Hippocampal formation (tissue), 2 donors: ENCODE results near the gene AGPS.
"Not testable (repeated sequence)": the region's sequence is repeated elsewhere in the genome, so short reads cannot be mapped to it uniquely, and the experiment has no call there.

Experiments used
- DNase-seq, 2 donors: peaks; one replicate each; lab custom pipeline; 2025; lab: John Stamatoyannopoulos, UW

AGPS gene

DNA sequence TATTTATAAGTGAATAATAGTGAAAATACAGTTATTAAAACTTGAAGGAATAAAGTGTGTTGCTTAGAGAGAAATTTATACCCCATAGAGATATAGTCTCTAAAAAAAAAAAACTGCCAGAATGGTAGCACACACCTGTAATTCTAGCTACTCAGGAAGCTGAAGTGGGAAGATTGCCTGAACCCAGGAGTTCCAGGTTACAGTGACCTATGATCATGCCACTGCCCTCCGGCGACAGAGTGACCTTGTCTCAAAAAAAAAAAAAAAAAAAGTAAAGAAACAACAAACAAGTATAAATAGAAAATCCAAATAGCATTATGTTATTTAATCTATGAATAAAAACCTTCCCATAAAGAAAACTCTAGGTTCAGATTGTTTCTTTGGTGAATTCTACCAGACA lies 7.4 kb upstream of the AGPS start:
- DNase-seq, result no peak

DNA sequence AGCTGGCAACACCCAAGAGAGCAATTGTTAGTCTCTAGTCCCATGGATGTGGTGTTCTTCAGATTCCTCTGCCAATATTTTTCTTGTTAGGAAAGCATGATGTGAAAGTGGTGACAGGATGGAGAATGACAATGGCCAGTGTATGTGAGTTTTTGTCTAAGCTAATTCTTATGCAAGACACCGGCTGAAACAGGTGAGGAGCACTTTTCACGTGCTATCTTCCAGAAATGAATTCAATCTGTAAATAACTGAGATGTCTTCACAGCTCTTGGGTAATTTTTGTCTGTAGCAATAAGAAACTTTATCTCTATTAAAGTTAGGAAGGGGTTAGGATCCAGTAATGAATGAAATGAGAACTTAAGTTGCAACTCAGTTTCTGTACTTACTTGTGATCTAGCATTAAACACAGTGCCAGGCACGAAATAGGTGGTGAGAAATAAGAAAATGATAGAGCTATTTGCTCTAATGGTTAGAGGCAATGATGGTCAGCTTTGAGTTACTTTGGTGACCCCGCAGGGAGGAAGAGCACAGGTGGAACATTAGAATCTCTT lies 676 bp upstream of the AGPS start:
- DNase-seq, result no peak

DNA sequence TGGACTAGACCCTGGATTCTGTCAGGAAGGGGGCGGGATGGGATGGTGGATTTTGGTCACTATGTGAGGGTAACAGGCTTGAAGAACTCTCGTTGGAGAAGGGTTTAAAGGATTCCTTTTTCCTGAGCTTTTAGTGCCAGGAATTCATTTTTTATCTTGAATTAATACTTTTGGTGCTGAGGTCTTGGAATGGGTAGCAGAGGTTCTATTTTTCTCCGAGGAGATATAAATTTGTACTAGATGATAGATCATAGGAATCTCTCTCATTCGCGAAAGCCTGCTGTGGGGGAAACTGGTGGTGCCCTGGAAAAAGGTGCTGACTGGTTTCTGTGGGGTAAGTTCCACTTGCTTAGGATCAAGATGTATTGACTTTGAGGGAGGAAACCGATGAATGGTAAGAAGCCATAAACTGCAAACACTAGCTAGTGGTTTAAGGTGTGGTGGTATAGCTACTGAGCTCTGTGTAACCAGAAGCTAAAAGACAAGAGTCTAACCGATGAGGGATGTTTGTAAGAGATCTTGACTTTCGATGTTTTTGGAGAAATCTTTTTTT lies 706 bp downstream of the AGPS start:
- no peak for DNase-seq

DNA sequence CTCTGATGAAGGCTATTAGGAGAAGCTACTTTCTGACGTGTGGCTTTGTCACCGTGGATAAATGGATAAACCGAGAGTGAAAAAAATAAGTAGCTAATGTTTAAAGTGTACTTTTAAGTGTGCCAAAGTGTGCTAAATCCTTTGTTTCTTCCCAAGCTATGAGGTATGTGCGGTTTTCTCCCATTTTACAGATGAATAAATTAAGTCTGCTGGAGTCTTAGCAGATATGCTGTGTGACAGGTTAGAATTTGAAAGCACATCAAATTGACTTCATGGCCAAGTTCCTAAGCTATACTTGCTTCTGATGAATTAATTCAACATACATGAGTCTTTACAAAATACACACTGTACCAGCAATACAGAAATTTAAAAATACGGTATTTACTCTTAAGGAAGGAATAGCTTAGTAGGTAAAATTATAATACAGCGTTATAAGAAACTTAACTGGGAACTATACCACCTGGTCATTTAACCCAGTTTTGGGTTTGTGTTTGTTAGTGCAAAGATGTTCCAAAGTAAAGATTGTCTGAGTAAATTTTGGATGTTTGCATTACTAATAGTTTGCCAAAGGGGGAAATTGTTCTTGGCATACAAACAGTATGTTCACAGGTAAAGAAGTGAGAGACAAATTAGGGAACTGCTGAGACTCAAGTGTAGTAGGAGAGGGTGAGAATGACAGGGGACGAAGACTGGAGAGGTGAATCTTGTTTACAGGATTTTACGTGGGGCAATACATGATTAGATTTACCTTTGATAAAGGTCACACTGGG lies 1.4 kb downstream of the AGPS start:
- no peak for DNase-seq

DNA sequence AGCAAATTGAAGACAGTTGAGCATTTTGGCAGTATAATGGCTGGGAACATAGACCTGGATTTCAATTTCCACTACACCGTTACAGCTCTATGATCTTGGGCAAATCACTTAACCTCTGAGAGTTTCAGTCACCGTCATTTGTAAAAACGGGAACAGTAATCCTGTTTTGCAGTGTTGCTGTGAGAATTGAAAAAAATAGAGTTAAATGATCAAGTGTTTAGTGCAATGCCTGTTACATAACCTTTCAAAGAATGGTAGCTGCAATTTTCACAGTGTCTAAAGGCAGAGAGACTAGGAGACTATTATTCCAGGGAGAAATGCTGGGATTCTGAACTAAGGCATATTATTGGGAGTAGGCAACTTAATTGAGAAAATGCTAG lies 2.0 kb downstream of the AGPS start:
- DNase-seq, result no peak

DNA sequence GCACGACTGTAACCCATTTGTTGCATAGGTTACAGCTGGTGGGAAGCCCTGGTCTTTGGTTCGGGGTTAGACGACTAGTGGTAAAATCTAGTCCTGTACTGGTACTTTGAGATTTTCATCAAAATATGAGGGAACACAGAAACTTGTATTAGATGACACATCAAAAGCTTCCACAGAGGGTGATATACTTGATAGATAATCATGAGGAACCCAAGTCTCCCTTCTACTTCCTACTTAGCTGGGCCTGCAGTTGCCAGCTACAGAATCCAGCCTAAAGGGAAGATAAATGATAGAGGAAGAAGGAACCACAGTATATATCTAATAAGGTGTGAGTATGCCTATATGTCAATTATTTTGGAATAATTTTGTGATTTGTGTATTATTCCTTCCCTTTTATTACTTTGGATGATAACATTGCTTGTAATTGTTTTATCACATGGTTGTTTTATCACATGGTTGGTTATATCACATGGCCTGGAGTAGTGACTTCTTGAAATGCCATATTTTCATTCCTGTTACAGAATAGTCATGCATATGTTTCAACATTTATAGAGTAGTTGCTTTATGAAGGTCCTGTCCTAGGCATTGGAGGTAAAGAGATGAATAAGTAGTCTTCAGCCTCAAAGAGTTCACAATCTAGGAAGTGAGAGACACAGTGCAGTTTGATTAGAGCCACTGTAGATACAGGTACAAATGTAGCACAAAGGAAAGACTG lies 2.9 kb downstream of the AGPS start:
- DNase-seq, result no peak

DNA sequence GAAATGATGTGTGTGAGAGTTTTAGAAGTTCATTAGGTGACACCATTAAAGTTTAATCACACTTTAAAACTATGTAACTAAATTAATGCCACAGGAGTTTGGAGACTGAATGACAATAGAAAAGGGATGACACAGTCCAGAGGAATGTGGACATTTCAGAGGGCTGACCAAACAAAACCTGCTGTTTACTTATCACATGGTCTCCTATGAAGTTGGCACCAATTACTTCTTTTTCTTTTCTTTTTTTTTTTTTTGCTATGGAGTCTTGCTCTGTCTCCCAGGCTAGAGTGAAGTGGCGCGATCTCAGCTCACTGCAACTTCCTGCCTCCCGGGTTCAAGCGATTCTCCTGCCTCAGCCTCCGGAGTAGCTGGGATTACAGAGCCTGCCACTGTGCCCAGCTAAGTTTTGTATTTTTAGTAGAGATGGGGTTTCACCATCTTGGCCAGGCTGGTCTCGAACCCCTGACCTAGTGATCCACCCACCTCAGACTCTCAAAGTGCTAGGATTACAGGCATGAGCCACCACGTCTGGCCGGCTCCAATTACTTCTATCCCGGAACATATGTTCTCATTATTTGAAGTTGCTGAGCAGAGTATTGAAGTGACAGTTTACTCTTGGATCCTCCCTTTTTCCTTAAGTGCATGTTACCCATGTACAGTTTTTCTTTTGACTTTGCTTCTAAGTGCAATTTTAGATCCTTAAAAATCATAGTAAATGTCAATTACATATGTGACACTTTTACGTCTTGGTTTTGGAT lies 4.3 kb downstream of the AGPS start:
- no peak for DNase-seq

DNA sequence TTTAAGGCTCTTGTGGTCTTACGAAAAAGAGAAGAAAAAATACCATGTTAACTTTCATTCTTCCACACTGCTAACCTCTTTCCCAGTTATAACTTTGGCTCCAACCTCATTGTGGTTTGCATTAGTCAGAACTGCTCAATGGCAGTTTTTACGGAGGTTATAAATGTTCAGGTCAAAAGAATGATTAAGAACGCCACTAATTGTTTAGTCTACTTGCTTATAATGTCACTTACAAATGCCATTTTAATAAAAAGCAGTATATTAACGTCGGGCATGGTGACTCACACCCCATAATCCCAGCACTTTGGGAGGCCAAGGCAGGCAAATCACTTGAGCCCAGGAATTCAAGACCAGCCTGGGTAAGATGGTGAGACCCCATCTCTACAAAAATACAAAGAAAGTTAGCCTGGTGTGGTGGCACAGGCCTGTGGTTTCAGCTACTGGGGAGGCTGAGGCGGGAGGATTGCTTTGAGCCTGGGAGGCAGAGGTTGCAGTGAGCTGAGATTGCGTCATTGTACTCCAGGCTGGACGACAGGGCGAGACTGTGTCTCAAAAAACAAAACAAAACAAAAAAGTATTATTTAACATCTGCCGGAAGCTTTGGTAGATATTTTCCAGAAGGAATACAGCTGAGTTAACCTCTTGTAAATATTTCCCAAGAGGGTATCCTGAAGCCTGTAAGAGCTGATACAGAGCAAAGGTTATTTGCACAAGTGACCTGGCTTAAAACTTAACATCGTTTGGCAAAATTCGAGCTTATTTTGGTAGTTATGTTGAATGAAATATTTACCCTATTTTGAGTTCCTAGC lies 5.1 kb downstream of the AGPS start:
- DNase-seq, result no peak

DNA sequence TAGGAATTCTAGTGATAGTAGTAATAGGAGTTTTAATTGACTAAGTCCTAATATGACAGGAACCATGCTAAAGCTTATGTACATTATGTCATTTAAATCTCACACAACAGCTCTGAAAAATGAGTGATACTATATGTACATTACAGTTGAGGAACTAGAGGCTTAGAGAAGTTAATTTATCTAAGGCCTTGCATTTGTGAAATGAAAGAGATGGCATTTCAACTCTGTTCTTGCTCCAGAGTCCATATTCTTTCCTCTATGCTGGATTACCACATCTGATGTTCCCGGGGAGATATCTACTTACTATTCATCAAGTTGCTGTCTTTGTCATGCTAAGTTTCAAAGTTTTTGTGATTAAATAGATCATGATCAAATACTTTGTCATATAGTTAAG lies 5.7 kb downstream of the AGPS start:
- DNase-seq, result no peak

DNA sequence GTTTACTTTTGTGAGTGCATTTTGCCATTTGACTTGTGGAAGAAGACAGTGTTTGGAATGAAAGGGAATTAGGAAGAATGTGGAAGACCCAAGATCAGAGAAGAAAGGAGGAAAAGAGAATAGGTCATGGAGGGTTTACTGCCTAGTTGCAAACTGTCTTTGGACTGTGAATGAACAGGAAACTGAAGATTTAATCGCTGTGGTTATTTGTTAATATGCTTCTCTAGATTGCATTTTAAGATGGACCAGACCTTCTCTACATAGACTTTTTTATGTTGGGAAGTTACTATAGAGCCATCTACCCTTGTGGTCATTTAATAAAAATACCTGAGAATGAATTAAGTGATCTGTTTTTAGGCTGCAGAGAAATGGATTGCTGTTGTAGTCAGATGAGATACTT lies 6.2 kb downstream of the AGPS start:
- no peak for DNase-seq

DNA sequence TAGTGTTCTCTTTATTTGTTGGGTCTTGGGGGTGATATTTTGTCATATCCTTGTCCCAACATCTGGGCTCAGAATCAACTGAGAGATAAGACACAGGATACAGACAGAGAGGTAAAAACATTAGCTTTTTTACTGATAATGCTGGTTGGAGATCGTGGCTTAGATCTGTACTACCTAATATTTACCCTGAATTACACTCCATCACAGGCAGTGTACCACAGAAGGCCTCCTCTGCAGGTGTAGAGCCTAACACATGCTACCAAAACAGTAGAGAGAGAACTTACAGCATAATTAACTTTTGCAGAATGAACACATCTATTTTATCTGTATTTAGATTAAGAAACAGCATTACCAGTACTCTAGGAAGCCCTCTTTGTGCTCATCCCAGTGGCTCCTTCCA lies 6.8 kb downstream of the AGPS start:
- DNase-seq, result no peak

DNA sequence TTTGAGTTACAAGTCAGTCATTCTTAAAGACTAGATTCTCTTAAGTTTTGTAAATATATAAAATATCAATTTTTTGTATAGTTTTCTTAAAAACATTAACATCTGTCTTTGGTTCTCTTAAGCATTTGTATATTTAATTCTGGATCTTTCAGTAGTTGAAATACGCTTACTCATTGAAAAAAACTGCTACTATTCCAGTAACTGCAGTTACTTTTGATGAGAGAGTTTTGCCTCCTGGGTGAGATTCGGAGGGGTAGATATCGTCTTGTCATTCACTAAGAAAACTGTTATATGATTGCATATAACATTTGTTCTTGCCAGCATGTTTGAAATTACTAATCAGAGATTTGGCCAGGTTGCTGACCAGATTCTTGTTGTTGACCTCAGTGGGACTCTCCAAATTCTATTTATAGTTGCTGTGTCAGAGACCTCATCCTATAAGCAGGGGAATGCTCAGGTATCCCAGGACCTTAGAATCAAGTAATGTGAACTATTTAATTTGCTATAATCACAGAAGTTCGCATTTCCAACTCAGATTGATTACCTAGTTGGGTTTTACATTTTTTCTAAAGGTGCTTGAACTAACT lies 7.9 kb downstream of the AGPS start:
- DNase-seq, result no peak

DNA sequence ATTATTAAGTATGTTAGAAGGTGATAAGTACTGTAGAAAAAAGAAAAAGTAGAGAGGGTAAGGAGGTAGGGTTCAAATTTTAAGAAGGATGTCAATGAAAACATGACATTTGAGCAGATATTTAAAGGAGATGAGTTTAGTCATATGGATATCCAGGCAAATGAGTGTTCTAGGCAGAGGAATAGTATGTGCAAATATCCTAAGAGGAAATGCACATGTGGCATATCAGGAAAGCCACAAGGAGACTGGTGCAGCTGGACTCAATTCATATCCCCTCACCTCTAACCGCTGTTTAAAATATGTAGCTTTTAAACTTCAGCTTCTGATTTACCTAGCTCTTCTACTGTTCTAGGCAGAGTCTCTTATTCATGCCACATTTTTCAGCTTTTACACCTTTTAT lies 9.5 kb downstream of the AGPS start:
- no peak for DNase-seq

DNA sequence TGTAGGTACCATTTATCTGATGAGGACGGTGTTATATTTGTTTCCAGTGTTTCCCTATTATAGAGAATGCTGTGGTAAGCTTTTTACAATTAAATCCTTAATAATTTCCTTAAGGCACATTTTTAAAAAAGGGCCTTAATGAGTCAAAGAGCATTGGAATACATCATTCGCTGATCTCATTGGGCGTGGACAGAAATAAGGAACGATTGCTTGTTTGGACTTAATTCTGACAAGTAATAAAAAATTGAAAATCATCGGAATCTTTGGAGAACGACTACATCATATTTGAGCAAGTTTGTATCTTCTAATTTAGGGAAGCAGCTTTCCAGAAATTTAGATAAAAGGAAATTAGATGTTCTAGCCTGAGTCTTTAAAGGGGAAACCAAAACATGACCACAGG lies 11.3 kb downstream of the AGPS start:
- no peak for DNase-seq

DNA sequence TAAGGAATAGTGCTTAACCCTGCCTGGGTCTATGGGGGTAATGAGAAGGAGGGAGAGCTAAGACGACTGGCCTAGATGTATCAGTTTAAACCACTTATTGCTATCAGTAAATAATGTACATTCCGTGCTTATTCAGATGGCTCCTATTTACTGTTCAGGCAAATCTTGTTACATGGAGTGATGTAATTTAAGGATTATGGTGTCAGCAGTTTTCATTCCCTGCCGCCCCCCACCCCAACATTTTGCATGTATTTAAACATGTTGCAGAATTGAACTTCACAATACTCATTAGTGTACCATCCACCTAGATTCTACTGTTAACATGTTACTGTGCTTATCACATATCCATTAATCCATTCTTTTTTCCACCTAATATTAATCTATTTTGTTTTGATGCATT lies 11.7 kb downstream of the AGPS start:
- no peak for DNase-seq

DNA sequence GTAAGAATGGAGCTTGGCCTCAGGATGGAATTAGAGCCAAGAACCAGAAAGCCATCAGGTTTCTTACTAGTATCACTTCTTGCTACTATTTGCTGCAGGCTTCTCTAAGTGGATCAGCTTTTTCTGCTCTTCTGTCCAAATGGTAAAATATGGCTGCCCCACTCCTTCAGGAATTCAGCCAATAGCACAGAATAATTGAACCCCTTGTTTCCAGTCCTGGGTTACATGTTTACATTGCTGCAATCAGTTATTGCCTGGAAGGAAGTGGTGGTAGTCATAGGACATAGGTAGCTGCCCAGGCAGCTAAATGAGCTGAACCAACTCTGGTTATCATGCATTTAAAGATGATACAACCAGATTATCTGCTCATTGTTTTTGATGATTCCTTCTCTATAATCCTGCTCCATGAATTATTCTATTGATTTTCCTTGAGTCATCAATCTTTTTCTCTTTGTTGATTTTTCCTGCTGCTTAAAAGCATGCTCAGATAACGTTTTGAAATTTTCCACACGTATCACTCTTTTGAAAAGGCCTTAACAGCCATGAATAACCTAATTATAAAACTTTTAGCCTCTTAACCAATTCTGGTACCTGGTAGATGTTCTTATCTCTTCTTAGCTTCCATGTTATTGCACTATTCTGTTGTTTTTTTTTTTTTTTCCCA lies 12.6 kb downstream of the AGPS start:
- no peak for DNase-seq

DNA sequence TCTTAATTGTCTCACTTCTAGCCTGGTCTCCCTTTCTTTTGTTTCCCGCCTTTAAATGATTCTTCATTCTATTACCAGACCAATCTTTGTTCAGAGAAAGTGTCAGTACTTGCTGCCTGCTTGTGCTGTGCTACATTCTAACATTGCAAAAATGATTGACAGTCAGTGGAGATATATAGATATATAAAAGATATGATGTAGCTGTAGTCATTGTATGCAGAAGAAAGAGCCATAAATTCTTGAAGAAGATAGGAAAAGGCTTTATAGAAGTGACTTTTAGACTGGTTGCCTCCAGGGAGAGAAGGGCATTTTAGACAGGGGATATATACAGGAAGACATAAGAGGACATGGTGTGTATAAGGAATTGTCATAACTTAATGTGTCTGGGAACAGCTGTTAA lies 13.6 kb downstream of the AGPS start:
- DNase-seq, result no peak

DNA sequence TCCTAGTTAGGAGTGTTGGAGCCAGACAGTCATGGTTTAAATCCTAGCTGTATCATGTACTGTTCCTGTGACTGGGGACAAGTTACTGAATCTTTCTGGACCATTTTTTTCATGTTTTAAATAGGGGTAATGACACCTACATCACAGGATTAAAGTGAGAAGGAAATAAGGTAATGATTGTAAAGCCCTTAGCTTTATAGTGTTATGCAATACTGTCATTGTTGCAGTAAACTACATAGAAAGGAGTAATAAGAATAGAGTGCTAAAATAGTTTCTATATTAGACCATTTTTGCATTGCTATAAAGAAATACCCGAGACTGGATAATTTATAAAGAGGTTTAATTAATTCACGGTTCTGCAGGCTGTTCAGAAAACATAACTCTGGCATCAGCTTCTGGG lies 14.5 kb downstream of the AGPS start:
- no peak for DNase-seq

DNA sequence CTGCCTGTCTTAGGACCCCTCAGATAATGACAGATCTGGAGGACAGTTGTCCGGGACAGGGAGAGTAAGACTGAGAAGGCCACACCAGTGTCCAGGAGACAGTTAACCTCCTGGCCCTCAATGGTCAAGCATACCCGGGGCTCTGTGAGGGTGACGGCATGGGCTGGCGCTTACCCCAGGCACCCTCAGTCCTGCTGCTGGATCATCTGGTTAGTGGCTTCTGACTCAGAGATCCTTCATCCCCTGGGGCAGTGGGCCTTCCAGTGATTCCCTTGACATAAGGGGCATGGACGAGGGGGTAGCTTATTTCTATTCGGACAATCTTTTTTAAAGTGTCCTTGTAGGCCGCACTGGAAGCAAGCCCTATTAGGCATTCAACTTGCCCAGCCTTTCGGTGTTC lies 18.1 kb downstream of the AGPS start:
- DNase-seq, result not testable (repeated sequence)

DNA sequence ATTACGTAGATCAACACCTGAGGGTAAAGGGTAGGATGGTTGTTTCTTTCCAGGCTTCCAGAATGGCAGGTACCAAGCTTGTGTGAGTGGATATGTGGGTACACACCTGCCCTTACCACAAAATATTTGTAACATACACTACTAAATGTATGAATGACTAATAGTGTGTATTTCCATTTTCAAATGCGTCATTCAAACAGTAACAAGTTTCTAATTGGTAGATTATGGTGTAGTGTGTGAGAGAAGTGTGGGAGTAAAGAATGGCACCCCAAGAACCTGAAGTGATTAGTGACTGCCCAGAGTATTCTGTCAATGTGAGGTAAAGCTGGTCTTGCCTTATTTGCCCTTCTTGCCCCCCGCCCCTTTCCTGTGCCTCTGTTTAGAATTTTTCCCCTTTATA lies 21.1 kb downstream of the AGPS start:
- no peak for DNase-seq

DNA sequence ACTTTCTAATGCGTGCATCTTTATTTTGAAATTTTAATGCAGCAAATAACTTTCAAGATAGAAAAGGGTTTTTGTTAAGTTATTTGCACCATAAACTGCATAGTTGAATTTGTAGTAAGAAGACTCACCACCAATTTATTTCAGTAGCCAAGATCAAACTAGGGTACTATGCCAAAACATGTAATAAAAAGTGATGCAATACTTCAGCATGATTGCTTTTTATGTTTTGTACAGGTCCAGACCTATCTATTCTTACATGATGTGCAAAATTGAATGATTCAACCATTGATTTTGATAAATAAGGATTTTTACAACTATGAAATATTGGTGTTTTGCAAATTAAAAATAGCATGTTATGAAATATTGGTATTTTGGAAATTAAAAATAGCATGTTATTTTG lies 26.7 kb downstream of the AGPS start:
- no peak for DNase-seq
